Measurements from ENCODE around the gene LTBP1.

The LTBP1 gene

DNA sequence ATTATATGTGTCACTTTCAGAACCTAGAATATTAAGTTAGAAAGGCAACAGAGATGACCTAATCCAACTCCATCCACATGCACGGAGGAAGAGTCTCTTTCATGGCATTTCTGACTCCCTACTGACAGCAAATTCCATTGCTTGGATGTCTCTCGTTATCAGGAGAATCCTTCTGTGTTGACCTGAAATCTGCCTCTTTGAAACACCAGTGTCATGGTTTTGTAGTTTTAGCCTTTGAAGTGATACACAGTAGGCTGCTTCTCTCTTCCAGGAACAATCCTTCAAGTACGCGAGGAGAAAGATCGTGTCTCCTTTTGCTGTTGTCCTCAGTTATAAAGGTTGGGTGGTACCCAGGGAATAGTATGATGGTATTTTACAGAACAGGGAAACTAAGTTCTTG lies 327.8 kb downstream of the LTBP1 start:
- intact Hi-C loops (cut with DNase I): loop anchor here (10.0 kb wide), 1 partner anchor 100 kb away; no protein-coding TSS in a partner anchor
- no peak for DNase-seq

DNA sequence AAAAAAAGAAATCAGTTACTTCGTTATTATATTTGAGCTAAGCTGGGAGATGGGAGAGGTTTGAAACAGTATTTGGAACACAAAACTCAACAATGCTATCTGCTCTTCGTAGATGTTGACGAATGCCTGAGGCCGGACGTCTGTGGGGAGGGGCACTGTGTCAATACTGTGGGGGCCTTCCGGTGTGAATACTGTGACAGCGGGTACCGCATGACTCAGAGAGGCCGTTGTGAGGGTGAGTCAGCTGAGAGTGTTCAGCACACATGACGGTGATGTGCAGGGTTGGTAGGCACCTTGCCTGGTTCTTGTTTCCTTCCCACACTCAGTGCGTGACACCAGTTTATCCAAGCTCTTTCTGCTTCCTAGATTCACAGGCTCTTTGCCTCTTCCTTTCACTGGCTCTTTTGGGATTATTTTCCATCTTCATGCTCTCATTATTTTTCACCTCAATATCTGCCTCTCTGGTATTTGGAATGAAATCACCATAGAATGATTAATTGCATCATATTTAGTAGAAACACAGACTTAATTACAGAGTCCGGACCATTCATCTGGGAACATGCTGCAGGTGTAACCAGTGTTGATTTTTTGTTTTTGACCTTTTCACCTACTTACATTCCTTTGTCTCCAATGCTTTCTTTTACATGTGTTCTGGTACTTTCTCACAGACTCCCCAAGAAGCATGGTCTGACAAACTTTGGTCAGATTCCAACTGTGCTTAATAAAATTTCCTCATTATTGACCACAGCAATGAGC lies 329.1 kb downstream of the LTBP1 start:
- DNase-seq: peak in 7 of 10 donors; percentile 23 to 87 (median 43)
- intact Hi-C loops (cut with DNase I): loop anchor here (10.0 kb wide), 1 partner anchor 99 kb away; no protein-coding TSS in a partner anchor

DNA sequence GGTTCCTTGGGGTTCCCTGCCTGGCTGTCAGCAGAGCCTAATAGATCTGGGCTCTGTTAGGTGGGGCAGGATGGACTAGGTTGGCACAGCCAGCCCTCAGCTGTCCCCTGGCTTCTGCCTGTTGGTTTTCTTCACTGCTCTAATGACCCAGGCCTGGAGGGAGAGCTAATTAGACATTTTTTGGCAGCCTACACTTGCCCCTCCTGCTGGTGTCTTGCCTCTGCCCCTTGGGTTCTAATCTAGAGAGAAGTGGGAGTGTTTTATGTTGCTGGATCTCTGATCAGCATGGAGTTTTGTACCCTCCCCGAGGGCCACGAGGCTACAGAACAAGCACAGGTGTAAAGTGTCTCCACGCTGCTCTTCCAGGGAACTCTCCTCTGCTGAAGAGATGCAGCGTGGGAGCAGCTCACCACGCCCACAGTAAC lies 330.3 kb downstream of the LTBP1 start:
- intact Hi-C loops (cut with DNase I): loop anchor here (10.0 kb wide), 1 partner anchor 98 kb away; no protein-coding TSS in a partner anchor
- DNase-seq: no peak

DNA sequence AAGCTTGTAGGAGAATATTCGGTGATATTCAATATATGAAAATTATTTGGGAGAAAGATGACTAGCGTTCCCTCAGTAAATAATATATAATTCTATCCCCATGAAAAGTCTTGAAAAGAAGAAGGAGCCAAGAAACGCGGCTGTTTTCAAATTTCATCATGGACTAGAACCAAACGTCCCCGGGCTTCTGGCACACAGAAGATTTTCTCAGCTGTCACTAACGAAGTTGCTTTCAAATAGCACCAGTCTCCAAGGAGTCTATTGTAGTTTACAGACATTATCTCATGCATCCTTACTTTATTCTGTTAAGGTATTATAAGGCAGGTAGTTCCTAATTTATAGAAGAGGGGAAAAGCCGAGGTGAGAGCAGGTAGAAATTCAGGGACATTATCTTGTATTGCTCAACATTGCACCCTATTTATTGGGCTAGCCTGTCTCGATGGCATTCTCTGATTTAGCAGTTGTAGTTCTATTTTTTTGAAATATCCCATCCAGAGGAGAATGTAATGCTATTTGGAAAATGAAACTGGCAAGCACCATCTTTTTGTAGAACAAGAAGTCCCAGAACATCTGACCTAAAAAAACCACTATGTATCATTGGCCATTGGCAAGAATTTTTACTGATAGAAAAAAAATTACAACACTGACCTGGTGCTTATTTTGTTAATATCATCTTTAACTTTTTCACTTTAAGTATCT lies 331.6 kb downstream of the LTBP1 start:
- DNase-seq: peak in 1 of 10 donors; percentile 12
- intact Hi-C loops (cut with DNase I): loop anchor here (10.0 kb wide), 1 partner anchor 96 kb away; no protein-coding TSS in a partner anchor

DNA sequence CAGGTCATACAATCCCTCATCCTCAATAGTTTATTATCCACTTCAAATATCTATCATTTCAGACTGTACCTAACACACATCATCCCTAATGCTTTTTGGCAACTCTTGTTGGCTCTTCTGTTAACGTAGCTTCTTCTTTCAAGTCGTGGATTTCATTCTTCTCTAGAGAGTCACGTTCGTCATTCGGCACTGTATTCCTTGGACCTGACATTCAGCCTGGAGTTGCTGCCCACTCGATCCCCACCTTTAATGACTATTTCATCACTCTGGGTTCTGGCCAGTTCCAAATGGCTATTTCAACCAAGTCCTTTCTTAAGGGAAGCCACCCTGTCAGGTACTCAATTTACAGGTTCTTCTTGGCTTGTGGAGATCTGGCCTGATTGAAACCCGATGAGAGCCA lies 337.5 kb downstream of the LTBP1 start:
- no peak for DNase-seq
- intact Hi-C loops (cut with DNase I): no loop called here

DNA sequence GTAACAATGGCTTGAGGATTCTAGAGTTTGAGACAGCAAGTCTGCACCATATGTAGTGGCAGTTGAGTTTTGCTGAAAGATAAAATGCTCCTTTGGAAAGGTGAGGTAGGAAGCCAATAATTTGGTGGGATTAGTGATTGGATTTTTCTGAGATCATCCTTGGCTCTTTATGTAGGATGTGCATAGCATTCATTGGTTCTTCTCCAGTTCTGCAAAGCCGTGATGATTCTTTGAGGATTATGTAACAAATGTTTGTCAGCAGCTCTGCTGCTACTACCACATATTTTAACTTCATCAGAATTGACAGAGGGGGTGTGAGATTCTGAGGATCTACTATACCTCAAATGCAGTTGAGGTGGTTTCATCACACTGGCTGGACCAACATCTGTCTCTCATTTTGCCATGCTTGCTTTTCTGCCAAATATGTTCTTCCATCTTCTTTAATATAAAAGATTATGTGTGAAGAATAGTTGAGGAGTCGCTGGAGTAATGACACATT lies 340.8 kb downstream of the LTBP1 start:
- DNase-seq: no peak
- intact Hi-C loops (cut with DNase I): no loop called here

DNA sequence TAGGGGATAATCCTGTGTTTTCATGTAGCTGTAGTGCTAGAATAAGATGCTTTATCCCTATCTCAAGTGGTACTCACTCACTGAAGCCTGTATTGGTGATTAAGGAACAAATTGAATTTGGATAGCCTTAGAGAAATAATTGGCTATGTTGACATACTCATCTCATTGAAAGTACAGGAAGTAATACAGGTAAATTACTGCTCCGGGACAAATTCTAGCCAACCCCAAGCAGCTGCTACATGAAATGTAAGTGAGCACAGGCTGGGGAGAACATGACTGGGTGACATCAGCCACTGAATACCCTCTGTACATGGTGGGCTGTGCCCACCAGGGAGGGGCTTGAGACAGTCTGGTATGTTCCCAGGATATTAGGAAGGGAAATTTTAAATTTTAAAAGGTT lies 341.3 kb downstream of the LTBP1 start:
- intact Hi-C loops (cut with DNase I): no loop called here
- DNase-seq: no peak

DNA sequence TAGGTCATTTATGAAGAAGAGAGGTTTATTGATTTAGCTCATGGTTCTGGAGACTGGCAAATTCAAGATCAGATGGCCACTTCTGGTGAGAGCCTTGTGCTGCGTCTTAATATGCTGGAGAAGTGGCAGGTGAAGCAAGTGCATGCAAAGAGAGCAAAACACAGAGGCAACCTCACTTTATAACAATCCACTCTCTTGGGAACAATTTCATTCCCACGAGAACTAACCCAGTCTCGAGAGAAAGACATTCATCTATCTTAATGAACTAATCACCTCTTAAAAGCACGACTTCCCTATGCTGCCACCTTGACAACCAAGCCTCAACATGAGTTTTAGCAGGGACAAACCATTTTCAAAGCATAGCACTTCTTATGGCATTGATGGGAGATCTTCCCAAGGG lies 343.2 kb downstream of the LTBP1 start:
- intact Hi-C loops (cut with DNase I): no loop called here
- DNase-seq: no peak

DNA sequence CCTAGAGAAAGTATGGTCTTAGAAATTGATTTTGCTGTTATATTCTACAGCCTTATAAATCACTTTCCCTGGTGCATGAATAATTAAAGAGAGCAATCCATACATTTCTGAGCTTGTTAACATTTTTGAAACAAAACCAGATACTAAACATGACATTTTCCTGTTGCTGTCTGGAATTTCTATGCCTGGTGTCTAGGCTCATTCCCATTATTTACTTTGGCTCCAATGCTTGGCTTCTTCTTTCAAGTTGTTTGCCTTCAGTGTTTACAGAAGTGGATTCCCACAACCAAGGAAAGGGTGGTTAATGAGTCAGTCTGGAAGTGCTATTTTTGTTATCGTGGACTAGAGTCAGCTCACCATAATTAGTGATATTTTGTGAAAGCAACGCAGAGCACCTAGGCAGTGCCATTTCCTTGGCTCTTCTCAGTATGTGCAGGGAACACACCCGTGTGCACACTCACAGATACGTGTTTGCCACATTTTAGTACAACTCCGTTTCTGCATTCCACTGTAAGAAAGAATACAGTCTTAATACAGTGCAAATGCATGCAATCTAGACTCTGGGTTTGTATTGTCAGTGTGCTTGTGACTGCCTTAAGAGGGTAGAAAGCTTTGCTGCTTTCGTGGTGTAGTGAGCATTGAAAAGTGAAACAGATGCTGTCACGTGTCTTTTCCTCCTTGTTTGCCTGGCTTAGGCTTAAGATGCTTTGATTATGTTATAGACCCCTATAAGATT lies 344.7 kb downstream of the LTBP1 start:
- intact Hi-C loops (cut with DNase I): no loop called here

DNA sequence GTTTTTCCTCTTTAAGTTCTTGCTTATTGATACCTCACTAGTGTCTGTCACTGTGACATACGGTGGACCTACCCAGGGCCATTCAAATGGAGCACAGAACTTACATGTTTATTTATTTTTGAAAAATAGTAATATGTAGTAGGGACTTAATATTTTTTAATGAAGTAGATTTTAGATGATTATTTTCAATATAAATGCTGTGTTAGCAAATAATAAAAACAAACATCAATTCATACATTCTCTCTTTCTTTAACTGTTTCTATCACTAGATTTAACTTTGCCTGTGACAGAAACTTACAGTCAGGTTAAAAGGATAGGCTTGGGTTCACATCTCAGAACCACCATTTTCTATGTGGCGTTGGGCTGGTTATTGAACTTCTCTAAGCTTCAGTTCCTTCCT lies 345.3 kb downstream of the LTBP1 start:
- intact Hi-C loops (cut with DNase I): no loop called here
- no peak for DNase-seq

More for the DNA sequence above, 344.7 kb downstream of the LTBP1 start:
- DNase-seq: no peak

DNA sequence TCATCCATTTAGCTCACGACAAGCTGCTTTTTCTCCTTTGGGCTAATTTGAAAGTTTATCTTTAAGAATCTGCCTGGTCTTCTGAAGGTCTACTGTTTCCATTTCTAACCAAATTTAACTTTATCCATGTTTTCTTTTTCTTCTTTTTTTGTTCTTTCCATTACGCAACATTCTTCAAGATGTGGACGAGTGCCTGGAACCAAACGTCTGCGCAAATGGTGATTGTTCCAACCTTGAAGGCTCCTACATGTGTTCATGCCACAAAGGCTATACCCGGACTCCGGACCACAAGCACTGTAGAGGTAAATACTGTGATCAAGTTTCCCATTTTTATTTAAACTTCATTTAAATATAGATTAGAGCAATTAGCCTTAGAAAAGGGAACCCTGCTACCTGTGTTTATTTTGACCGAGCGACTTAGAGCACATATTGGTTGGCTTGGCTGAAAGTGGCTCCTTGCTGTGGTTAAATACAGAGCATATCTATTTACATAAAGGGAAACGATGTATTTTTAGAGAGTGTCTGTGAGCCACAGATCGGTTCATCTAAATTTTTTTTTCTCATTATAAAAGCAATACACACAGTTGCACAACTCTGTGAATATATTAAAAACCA lies 346.3 kb downstream of the LTBP1 start:
- intact Hi-C loops (cut with DNase I): no loop called here
- DNase-seq: no peak

DNA sequence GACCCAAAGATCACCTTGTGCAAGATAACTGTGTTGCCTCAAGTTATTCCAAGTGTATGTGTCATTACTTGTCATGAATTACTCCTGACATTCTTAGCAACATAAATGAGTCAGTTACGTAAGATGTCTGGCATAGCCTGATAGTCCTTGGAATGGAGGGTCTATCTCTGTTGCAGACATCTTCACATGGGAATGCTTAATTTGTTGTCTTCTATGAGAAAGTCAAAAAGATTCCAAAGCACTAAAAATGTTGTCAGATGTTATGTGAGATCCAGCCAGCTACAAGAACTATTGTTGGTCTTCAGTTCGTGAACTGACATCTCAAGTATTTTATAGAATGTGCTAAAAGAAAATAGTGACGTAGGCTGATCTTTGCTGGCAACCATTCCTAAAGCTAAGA lies 351.5 kb downstream of the LTBP1 start:
- intact Hi-C loops (cut with DNase I): no loop called here
- no peak for DNase-seq

DNA sequence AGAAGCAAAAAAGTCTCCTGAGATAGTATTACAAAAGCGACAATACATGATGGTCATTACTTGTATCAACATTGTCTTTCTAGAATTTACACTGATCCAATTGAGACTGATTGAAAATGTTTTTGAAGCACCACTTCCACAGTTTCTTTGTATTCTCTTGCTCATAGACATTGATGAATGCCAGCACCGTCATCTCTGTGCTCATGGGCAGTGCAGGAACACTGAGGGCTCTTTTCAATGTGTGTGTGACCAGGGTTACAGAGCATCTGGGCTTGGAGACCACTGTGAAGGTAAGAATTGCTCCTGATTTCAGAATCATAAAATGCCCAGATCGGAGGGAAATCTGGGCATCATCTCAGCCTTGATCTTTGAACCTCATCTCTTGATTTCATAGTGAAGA lies 354.6 kb downstream of the LTBP1 start:
- no peak for DNase-seq
- intact Hi-C loops (cut with DNase I): no loop called here

DNA sequence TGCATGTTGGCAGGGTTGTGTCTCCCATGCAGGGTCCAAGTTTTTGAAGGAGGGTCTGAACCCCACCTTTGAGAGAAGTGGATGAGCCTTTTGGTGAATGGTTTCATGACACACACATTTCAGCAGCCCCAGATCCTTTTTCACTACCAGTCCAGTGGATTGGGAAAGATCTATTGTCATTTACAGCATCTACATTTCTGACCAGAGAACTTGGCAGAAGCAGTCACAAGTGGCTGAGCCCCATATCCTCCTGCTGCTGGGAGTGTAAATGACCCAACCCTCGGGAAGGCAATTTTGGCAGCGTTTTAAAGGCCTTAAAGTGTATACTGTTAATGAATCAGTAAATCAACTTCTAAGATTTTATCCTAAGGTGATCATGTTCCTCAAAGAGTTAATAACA lies 355.6 kb downstream of the LTBP1 start:
- intact Hi-C loops (cut with DNase I): no loop called here
- DNase-seq: no peak

DNA sequence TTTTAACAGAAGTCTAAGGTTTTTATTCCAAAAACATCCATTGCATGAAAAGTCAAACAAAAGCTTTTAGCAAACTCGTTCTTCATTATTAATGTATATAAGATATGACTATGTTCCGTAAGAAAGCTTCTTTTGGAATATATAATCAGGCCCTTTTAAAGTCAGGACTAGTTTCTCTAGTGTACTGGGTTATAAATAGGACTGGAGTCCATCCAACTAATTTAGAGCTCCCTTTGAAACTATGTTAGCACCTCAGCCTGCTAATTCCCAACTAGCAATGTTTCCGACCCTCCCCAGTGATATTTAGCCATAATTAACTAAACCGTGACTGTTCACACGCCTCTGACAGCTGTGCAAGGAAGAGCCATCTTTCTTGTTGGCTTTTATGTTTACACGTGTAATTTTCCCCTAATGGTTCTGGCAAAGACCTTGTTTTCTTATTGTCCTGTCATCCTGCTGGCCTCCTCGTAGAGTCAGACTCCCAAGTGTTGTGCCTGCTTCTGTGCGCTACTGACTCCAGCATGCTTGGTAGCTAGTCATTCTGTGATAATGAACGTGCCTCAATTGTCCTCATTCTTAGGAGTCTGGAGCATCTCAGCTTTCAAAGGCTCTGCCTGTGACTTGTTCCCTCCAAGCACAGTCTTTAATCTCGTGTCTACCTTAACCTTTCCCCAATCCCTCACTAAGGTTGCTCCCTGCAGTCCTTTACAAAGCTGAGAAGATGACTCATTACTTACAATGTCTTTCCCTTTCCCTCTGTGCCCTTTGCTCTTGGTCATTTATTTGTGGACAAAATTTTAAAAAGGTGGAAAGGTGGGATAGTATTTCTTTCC lies 357.5 kb downstream of the LTBP1 start:
- no peak for DNase-seq

DNA sequence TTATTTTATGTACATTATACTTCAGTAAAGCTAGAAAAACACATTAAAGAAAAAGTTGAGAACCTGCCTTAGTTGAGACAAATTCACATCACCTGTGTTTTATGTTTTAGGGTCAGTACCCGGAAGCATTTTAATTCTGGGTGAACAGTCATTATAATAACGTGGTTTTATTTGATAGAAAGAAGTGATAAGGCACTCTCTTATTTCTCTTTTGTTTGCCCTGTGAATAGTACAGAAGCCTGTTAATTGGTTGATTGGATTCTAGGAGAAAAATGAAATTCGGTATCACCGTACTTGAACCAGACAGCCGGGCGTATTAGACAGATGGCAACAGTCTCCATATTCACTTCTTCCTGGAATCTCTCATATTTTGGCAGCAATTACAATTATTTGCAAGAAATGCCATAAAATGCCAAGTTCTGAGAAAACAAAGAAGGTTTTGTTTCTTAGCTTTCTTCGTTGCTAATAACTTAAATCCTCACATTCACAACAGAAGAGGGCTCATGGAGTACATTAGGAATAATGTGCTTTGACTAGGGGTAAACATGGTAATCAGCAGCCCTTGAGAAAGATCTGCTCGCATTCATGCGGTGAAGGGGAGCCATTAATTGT lies 361.0 kb downstream of the LTBP1 start:
- no peak for DNase-seq
- intact Hi-C loops (cut with DNase I): no loop called here

More for the DNA sequence above, 357.5 kb downstream of the LTBP1 start:
- intact Hi-C loops (cut with DNase I): no loop called here

DNA sequence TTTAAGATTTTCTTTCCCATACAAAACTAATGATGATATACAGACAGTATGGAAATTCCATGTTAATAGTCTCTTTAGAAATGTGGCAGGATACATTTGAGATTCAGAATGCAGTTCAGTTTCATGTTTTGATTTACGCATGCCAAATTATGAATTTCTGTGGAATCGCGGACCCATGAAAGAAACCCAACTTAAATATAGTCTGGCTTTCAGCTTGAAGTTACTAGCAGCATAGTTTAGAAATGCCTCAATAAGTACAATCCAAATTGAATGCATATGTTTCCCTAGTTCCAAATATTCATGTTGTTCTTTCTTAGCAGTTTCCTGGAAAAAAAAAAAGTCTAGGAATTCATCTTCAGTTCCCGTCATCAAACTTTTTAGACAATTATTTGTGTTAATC lies 365.6 kb downstream of the LTBP1 start:
- intact Hi-C loops (cut with DNase I): no loop called here
- DNase-seq: no peak

DNA sequence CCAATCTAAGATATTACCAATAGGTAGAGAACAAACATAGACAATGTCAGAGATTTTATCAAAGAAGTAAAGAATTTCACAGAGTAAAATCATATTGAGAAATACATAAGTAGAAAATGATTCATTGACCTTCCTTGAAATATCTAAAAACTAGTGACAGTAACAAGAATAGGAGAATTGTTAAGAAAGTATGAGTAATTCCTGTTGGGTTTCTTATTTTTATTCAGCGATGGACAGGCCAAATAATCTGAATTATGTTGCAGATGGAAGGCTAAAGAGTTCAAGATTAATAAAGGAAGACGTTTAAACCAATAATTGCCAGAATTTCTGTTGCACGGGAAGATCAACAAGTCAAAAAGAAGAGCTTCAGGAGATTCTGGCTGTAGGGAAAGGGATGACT lies 366.3 kb downstream of the LTBP1 start:
- DNase-seq: no peak
- intact Hi-C loops (cut with DNase I): no loop called here

DNA sequence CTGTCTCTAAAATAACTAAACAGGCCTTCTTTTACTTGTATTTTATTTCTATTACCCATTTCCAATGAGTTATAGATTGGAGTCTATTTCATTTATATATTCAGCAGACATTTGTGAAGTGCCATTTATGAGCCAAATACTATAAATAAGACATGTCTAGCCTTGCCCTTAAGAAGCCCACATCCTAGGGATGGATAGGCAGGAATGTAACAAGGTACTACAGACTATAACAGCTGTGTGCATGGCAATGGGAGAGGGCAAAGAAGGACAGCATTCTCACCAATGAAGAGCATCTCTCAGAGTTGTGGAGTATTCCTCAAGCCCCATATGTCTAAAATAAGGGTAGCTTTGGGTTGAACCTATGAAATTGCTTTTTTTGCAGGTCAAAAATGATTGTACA lies 367.8 kb downstream of the LTBP1 start:
- intact Hi-C loops (cut with DNase I): no loop called here
- no peak for DNase-seq
